ENCODE results near the gene SYNJ1.
"Not testable (repeated sequence)": the region's sequence is repeated elsewhere in the genome, so short reads cannot be mapped to it uniquely, and the experiment has no call there.

Gene SYNJ1

GRCh38 chr21:32698286-32698685, 29.5 kb downstream of the SYNJ1 start:
- no peaks in the 10 kb centered on the region for H3K9me3 ChIP-seq (ENCODE audit: control insufficient read depth, low read length)
- H3K27ac ChIP-seq (ENCODE audit: insufficient read depth, low read depth, low read length, poor library complexity, severe bottlenecking): no peak overlapping the region
- H3K27me3 ChIP-seq (ENCODE audit: control insufficient read depth, insufficient read depth, low read length, poor library complexity, severe bottlenecking): no peaks in the 10 kb centered on the region
- H3K4me3 ChIP-seq (ENCODE audit: insufficient read depth, low read depth, low read length): no peak overlapping the region
- 89 to 94% methylated on average over 2 of the region's 2 CpGs for WGBS, 2 experiments
- no peaks in the 10 kb centered on the region for H3K36me3 ChIP-seq (ENCODE audit: control insufficient read depth, insufficient read depth, low read length)
- H3K4me1 ChIP-seq (ENCODE audit: control insufficient read depth, insufficient read depth, low read length): no peaks in the 10 kb centered on the region

DNA sequence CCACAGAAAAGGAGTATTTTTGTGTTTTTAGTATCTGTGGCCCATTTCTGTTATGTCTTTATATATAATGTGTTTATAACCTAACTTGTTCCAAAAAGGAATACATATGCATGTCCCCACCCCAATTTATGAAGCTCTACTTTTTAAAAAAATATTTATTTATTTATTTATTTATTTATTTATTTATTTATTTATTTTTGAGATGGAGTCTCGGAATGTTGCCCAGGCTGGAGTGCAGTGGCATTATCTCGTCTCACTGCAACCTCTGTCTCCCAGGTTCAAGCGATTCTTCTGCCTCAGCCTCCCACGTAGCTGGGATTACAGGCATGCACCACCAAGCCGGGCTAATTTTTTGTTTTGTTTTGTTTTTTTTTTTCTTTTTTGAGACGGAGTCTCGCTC, 32.3 kb downstream of the SYNJ1 start:
- H3K27ac ChIP-seq (ENCODE audit: insufficient read depth, low read depth, low read length, poor library complexity, severe bottlenecking); H3K4me3 ChIP-seq (ENCODE audit: insufficient read depth, low read depth, low read length); H3K9me3 ChIP-seq (ENCODE audit: control insufficient read depth, low read length); H3K27me3 ChIP-seq (ENCODE audit: control insufficient read depth, insufficient read depth, low read length, poor library complexity, severe bottlenecking); H3K36me3 ChIP-seq (ENCODE audit: control insufficient read depth, insufficient read depth, low read length); H3K4me1 ChIP-seq (ENCODE audit: control insufficient read depth, insufficient read depth, low read length): not testable (repeated sequence)
- 89 to 96% methylated on average over 6 to 7 of the region's 7 CpGs for WGBS, 2 experiments

DNA sequence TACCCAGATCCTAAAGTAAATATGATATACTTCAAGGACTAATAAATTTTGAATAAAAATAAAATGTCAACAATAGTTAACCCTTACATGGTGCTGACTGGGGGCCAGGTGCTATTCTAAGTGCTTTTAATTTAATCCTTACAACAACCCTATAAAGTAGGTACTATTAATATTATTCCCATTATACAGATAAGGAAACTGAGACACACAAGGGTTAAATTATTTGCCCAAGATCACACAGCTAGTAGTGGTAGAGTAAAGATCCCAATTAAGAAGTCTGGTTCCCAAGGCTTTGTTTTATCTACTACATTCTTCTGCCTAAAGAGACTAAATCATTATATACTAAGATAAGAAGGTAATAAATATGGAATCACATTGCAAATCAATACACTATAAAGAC, 34.2 kb downstream of the SYNJ1 start:
- Histone ChIP-seq H3K27me3 (ENCODE audit: control insufficient read depth, insufficient read depth, low read length, poor library complexity, severe bottlenecking) (no peaks in the 10 kb centered on the region), H3K9me3 (ENCODE audit: control insufficient read depth, low read length) (no peaks in the 10 kb centered on the region), H3K27ac (ENCODE audit: insufficient read depth, low read depth, low read length, poor library complexity, severe bottlenecking) (no peak overlapping the region), H3K36me3 (ENCODE audit: control insufficient read depth, insufficient read depth, low read length) (no peaks in the 10 kb centered on the region), H3K4me3 (ENCODE audit: insufficient read depth, low read depth, low read length) (no peak overlapping the region), H3K4me1 (ENCODE audit: control insufficient read depth, insufficient read depth, low read length) (no peaks in the 10 kb centered on the region)

GRCh38 chr21:32690085-32690484, 37.7 kb downstream of the SYNJ1 start:
- Histone ChIP-seq H3K27ac (ENCODE audit: insufficient read depth, low read depth, low read length, poor library complexity, severe bottlenecking) (no peak overlapping the region), H3K9me3 (ENCODE audit: control insufficient read depth, low read length) (no peaks in the 10 kb centered on the region), H3K4me1 (ENCODE audit: control insufficient read depth, insufficient read depth, low read length) (no peaks in the 10 kb centered on the region), H3K27me3 (ENCODE audit: control insufficient read depth, insufficient read depth, low read length, poor library complexity, severe bottlenecking) (no peaks in the 10 kb centered on the region), H3K36me3 (ENCODE audit: control insufficient read depth, insufficient read depth, low read length) (no peaks in the 10 kb centered on the region), H3K4me3 (ENCODE audit: insufficient read depth, low read depth, low read length) (no peak overlapping the region)
- 26 to 31% methylated on average over 3 of the region's 3 CpGs for WGBS, 2 experiments

GRCh38 chr21:32687643-32688345, 40.0 kb downstream of the SYNJ1 start:
- no peaks in the 10 kb centered on the region for H3K36me3 ChIP-seq (ENCODE audit: control insufficient read depth, insufficient read depth, low read length)
- H3K27ac ChIP-seq (ENCODE audit: insufficient read depth, low read depth, low read length, poor library complexity, severe bottlenecking): no peak overlapping the region
- no peaks in the 10 kb centered on the region for H3K9me3 ChIP-seq (ENCODE audit: control insufficient read depth, low read length)
- WGBS, 2 experiments: 92 to 100% methylated on average over 2 to 4 of the region's 4 CpGs
- no peaks in the 10 kb centered on the region for H3K27me3 ChIP-seq (ENCODE audit: control insufficient read depth, insufficient read depth, low read length, poor library complexity, severe bottlenecking)
- no peak overlapping the region for H3K4me3 ChIP-seq (ENCODE audit: insufficient read depth, low read depth, low read length)
- H3K4me1 ChIP-seq (ENCODE audit: control insufficient read depth, insufficient read depth, low read length): no peaks in the 10 kb centered on the region

GRCh38 chr21:32682696-32683474, 44.9 kb downstream of the SYNJ1 start:
- no peaks in the 10 kb centered on the region for H3K9me3 ChIP-seq (ENCODE audit: control insufficient read depth, low read length)
- H3K27me3 ChIP-seq (ENCODE audit: control insufficient read depth, insufficient read depth, low read length, poor library complexity, severe bottlenecking): no peaks in the 10 kb centered on the region
- H3K4me3 ChIP-seq (ENCODE audit: insufficient read depth, low read depth, low read length): no peak overlapping the region
- H3K4me1 ChIP-seq (ENCODE audit: control insufficient read depth, insufficient read depth, low read length): peaks cover 5% of the 10 kb centered on the region
- H3K36me3 ChIP-seq (ENCODE audit: control insufficient read depth, insufficient read depth, low read length): no peaks in the 10 kb centered on the region
- H3K27ac ChIP-seq (ENCODE audit: insufficient read depth, low read depth, low read length, poor library complexity, severe bottlenecking): no peak overlapping the region
- WGBS, 2 experiments: 83 to 87% methylated on average over 1 to 3 of the region's 3 CpGs

- H3K9me3 ChIP-seq (ENCODE audit: control insufficient read depth, low read length): no peaks in the 10 kb centered on the region
- 84 to 94% methylated on average over 2 of the region's 2 CpGs for WGBS, 2 experiments
- no peaks in the 10 kb centered on the region for H3K36me3 ChIP-seq (ENCODE audit: control insufficient read depth, insufficient read depth, low read length)
- no peaks in the 10 kb centered on the region for H3K4me1 ChIP-seq (ENCODE audit: control insufficient read depth, insufficient read depth, low read length)
- H3K27me3 ChIP-seq (ENCODE audit: control insufficient read depth, insufficient read depth, low read length, poor library complexity, severe bottlenecking): no peaks in the 10 kb centered on the region
- H3K27ac ChIP-seq (ENCODE audit: insufficient read depth, low read depth, low read length, poor library complexity, severe bottlenecking): no peak overlapping the region
- no peak overlapping the region for H3K4me3 ChIP-seq (ENCODE audit: insufficient read depth, low read depth, low read length)
These were observed 53.1 kb downstream of the SYNJ1 start for GRCh38 chr21:32674731-32675130.

DNA sequence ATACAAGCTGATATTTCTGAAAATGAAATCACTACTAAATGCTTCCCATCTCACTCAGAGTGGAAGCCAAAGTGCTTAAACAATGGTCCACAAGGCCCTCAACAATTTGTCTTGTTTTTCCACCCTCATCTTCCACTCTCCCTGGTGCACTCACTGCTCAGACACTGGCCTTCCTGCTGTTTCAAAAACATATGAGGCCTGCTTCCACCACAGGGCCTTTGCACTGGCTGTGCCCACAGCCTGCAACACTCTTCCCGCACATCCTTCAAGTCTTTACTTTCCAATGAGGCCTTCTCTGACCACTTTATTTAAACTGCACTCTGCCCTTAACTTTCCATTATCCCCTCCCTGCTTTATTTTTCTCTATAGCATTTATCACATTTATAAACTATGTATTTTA, 53.8 kb downstream of the SYNJ1 start:
- no peaks in the 10 kb centered on the region for H3K4me1 ChIP-seq (ENCODE audit: control insufficient read depth, insufficient read depth, low read length)
- no peaks in the 10 kb centered on the region for H3K36me3 ChIP-seq (ENCODE audit: control insufficient read depth, insufficient read depth, low read length)
- no peak overlapping the region for H3K27ac ChIP-seq (ENCODE audit: insufficient read depth, low read depth, low read length, poor library complexity, severe bottlenecking)
- no peaks in the 10 kb centered on the region for H3K27me3 ChIP-seq (ENCODE audit: control insufficient read depth, insufficient read depth, low read length, poor library complexity, severe bottlenecking)
- H3K4me3 ChIP-seq (ENCODE audit: insufficient read depth, low read depth, low read length): no peak overlapping the region
- H3K9me3 ChIP-seq (ENCODE audit: control insufficient read depth, low read length): no peaks in the 10 kb centered on the region
- WGBS, 2 experiments: 90 to 100% methylated on average over 1 of the region's 1 CpG

- Histone ChIP-seq H3K36me3 (ENCODE audit: control insufficient read depth, insufficient read depth, low read length) (peaks cover 8% of the 10 kb centered on the region), H3K9me3 (ENCODE audit: control insufficient read depth, low read length) (no peaks in the 10 kb centered on the region), H3K27me3 (ENCODE audit: control insufficient read depth, insufficient read depth, low read length, poor library complexity, severe bottlenecking) (no peaks in the 10 kb centered on the region), H3K4me3 (ENCODE audit: insufficient read depth, low read depth, low read length) (no peak overlapping the region), H3K4me1 (ENCODE audit: control insufficient read depth, insufficient read depth, low read length) (no peaks in the 10 kb centered on the region), H3K27ac (ENCODE audit: insufficient read depth, low read depth, low read length, poor library complexity, severe bottlenecking) (no peak overlapping the region)
- 85 to 100% methylated on average over 1 of the region's 1 CpG for WGBS, 2 experiments
These were observed 61.6 kb downstream of the SYNJ1 start for GRCh38 chr21:32666258-32666657.

DNA sequence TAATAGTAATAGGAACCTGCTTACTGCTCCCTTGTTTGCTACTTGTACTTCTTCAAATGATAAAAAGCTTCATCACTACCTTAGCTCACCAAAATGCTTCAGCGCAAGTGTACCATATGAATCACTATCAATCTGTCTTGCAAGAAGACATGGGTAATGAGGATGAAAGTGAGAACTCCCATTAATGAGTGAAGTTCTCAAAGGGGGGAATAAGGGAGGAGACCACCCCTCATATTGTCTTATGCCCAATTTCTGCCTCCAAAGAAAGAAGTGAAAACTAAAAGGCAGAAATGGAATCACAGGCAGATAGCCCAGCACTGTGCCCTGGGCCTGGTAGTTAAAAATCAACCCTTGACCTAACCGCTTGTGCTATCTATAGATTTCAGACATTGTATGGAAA, 63.7 kb downstream of the SYNJ1 start:
- H3K4me1 ChIP-seq (ENCODE audit: control insufficient read depth, insufficient read depth, low read length); H3K27me3 ChIP-seq (ENCODE audit: control insufficient read depth, insufficient read depth, low read length, poor library complexity, severe bottlenecking); H3K9me3 ChIP-seq (ENCODE audit: control insufficient read depth, low read length); H3K36me3 ChIP-seq (ENCODE audit: control insufficient read depth, insufficient read depth, low read length); H3K4me3 ChIP-seq (ENCODE audit: insufficient read depth, low read depth, low read length); H3K27ac ChIP-seq (ENCODE audit: insufficient read depth, low read depth, low read length, poor library complexity, severe bottlenecking): not testable (repeated sequence)
- WGBS, 2 experiments: 93 to 98% methylated on average over 1 to 2 of the region's 2 CpGs

Measured in ectodermal cell (in vitro differentiated cells).